ENCODE measurements around the gene CTBP1.

CTBP1 gene

DNA sequence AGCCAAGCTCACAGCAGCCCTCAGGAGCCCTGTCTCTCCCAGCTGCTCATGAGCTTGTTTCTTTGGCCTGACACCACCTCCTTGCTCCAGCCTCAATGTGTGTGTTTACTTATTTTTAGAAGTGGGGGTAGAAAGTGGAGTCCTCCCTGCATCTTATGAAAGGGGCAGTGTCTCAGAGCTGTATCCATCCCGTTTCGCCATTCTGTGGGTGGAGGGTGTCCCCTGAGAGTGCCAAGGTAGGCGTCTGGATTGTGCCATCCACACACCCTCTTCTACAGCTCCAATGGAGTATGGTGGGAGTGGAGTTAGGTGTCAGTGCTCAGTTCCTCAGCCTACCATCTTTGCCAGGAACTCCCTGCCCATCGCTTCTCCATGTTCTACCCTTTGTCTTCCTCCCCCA, 84.9 kb downstream of the CTBP1 start:
- H3K9ac ChIP-seq (ENCODE audit: low read length): no peak overlapping the region
- no peak for TF ChIP-seq EZH2phosphoT487 (IDR thresholded peaks at IDR 0.05; ENCODE audit: low read depth)
- TF ChIP-seq, protein P1, sequence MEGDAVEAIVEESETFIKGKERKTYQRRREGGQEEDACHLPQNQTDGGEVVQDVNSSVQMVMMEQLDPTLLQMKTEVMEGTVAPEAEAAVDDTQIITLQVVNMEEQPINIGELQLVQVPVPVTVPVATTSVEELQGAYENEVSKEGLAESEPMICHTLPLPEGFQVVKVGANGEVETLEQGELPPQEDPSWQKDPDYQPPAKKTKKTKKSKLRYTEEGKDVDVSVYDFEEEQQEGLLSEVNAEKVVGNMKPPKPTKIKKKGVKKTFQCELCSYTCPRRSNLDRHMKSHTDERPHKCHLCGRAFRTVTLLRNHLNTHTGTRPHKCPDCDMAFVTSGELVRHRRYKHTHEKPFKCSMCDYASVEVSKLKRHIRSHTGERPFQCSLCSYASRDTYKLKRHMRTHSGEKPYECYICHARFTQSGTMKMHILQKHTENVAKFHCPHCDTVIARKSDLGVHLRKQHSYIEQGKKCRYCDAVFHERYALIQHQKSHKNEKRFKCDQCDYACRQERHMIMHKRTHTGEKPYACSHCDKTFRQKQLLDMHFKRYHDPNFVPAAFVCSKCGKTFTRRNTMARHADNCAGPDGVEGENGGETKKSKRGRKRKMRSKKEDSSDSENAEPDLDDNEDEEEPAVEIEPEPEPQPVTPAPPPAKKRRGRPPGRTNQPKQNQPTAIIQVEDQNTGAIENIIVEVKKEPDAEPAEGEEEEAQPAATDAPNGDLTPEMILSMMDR (IDR thresholded peaks at IDR 0.05; ENCODE audit: low read depth, low read length): no peak
- H3K9me3 ChIP-seq (ENCODE audit: insufficient read depth, low read length): no peaks in the 10 kb centered on the region
- H3K79me2 ChIP-seq (ENCODE audit: low read length): no peaks in the 10 kb centered on the region
- no peaks in the 10 kb centered on the region for H4K20me1 ChIP-seq (ENCODE audit: insufficient read depth, low read length)
- no peaks in the 10 kb centered on the region for H3K36me3 ChIP-seq (replicated peaks; ENCODE audit: low read depth, low read length)
- no peak overlapping the region for H3K27ac ChIP-seq (ENCODE audit: low read length)
- H3K4me1 ChIP-seq (ENCODE audit: low read length): peaks cover 16% of the 10 kb centered on the region
- H2AFZ ChIP-seq (ENCODE audit: low read depth, low read length): no peak overlapping the region
- no peak overlapping the region for H3K4me3 ChIP-seq (ENCODE audit: low read length)
- H3K4me2 ChIP-seq (ENCODE audit: low read length): no peak overlapping the region
- no peaks in the 10 kb centered on the region for H3K27me3 ChIP-seq (ENCODE audit: low read depth, low read length)
